Fibroblast of skin of right quadriceps (primary cell): Measurements from ENCODE around the gene GUCY2C.

Source experiments
- DNase-seq: peaks from one replicate; pipeline ENCODE4 v3.0.0-alpha.2; 2013

GUCY2C gene

GRCh38 chr12:14681625-14682024 is 14.8 kb downstream of the GUCY2C start:
- no peak for DNase-seq

- no peak for DNase-seq
Observed at GRCh38 chr12:14681190-14681589, 15.2 kb downstream of the GUCY2C start.

- no peak for DNase-seq
Observed at GRCh38 chr12:14678547-14679150, 17.8 kb downstream of the GUCY2C start.

GRCh38 chr12:14668591-14668990 is 27.8 kb downstream of the GUCY2C start:
- no peak for DNase-seq

- no peak for DNase-seq
Observed at GRCh38 chr12:14665354-14666348, 30.7 kb downstream of the GUCY2C start.

GRCh38 chr12:14664434-14665023 is 31.9 kb downstream of the GUCY2C start:
- peak; percentile 9 for DNase-seq

- DNase-seq, result no peak
Observed at GRCh38 chr12:14663002-14663401, 33.4 kb downstream of the GUCY2C start.

GRCh38 chr12:14656846-14657245 is 39.6 kb downstream of the GUCY2C start:
- DNase-seq, result no peak

- no peak for DNase-seq
Observed at GRCh38 chr12:14655284-14655683, 41.1 kb downstream of the GUCY2C start.

GRCh38 chr12:14654842-14655241 is 41.6 kb downstream of the GUCY2C start:
- no peak for DNase-seq

- DNase-seq, result no peak
Observed at GRCh38 chr12:14654416-14654815, 42.0 kb downstream of the GUCY2C start.

- no peak for DNase-seq
Observed at GRCh38 chr12:14652483-14652882, 43.9 kb downstream of the GUCY2C start.

- DNase-seq, result no peak
Observed at GRCh38 chr12:14651371-14651770, 45.0 kb downstream of the GUCY2C start.

GRCh38 chr12:14650789-14651188 is 45.6 kb downstream of the GUCY2C start:
- DNase-seq, result no peak

GRCh38 chr12:14647028-14647750 is 49.2 kb downstream of the GUCY2C start:
- DNase-seq, result no peak

GRCh38 chr12:14643251-14643650 is 53.1 kb downstream of the GUCY2C start:
- no peak for DNase-seq

GRCh38 chr12:14638066-14638465 is 58.3 kb downstream of the GUCY2C start:
- no peak for DNase-seq

GRCh38 chr12:14635776-14636175 is 60.6 kb downstream of the GUCY2C start:
- peak; percentile 9 for DNase-seq

GRCh38 chr12:14630793-14631192 is 65.6 kb downstream of the GUCY2C start:
- DNase-seq, result no peak

- peak; percentile 57 for DNase-seq
Observed at GRCh38 chr12:14629832-14630710, 66.3 kb downstream of the GUCY2C start.

- no peak for DNase-seq
Observed at GRCh38 chr12:14628771-14629170, 67.6 kb downstream of the GUCY2C start.

- no peak for DNase-seq
Observed at GRCh38 chr12:14621826-14622225, 74.6 kb downstream of the GUCY2C start.
